ENCODE results near the gene MYD88.
A peak's percentile ranks its signal among the peaks of the same experiment; 100 is the strongest.

The MYD88 gene

GRCh38 chr3:38117748-38118420, 20.6 kb upstream of the MYD88 start:
- TF ChIP-seq EP300 (IDR thresholded peaks at IDR 0.05; ENCODE audit: borderline replicate concordance) = no peak
- no peak for TF ChIP-seq NFIC (IDR thresholded peaks at IDR 0.05)
- TF ChIP-seq TEAD4 (IDR thresholded peaks at IDR 0.05) = no peak
- TF ChIP-seq, protein P1, sequence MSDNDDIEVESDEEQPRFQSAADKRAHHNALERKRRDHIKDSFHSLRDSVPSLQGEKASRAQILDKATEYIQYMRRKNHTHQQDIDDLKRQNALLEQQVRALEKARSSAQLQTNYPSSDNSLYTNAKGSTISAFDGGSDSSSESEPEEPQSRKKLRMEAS (IDR thresholded peaks at IDR 0.05) = 0 out of 2 replicates have a peak, but pooled peaks have one; percentile 27
- TF ChIP-seq, protein P2, sequence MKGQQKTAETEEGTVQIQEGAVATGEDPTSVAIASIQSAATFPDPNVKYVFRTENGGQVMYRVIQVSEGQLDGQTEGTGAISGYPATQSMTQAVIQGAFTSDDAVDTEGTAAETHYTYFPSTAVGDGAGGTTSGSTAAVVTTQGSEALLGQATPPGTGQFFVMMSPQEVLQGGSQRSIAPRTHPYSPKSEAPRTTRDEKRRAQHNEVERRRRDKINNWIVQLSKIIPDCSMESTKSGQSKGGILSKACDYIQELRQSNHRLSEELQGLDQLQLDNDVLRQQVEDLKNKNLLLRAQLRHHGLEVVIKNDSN (IDR thresholded peaks at IDR 0.05) = no peak
- TF ChIP-seq RAD21 (IDR thresholded peaks at IDR 0.05; ENCODE audit: low read depth) = peak; percentile 88
- no peak for TF ChIP-seq EGR1 (IDR thresholded peaks at IDR 0.05)
- TF ChIP-seq FOXM1 (IDR thresholded peaks at IDR 0.05; ENCODE audit: borderline replicate concordance, low read depth) = no peak
- no peak for TF ChIP-seq CREB1 (IDR thresholded peaks at IDR 0.05; ENCODE audit: low read depth)

DNA sequence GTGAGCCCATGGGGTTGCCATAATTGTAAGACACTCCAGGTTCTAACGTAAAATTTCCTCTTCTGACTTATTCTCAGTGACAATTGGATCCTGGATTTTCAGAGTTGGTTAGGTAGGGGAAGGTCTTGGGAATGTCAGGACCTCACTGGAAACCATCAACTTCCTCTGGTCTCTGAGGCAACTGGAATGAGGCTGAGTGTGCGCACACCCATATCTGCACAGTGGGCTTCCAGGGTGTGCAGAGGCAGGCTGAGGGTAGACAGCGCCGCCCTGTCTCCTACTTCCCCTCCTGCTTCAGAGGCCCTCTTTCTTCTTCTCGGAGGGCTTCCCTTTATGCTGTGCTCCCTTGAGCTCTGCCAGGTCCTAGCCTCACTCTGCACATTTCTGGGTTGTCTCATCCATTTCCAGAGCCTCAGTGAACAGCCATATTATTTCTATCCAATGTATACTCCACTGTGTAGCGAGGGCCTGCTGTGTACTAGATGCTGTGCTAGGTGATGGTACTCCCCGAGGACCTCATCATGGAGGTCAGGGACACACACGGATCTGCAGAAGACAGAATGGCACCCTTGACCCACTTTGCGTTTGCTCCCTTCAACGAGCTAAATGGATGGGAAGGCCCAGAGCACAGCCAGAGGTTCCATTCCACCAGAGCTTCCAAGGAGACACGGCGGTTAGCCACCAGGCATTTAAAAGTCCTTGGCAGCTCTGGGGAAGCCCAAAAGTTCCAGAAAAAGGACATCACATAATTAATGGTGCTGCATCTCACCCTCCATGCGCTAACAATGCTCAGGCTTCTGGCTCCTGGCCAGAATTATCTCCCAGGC, 19.8 kb upstream of the MYD88 start:
- TF ChIP-seq REST (IDR thresholded peaks at IDR 0.05; ENCODE audit: low read depth) (no peak), RAD21 (IDR thresholded peaks at IDR 0.05; ENCODE audit: low read depth) (no peak), ZBTB7A (IDR thresholded peaks at IDR 0.05; ENCODE audit: low read depth) (no peak), YY1 (IDR thresholded peaks at IDR 0.05; ENCODE audit: low read depth) (no peak), EP300 (IDR thresholded peaks at IDR 0.05; ENCODE audit: borderline replicate concordance) (no peak), NFIC (IDR thresholded peaks at IDR 0.05) (no peak), FOXM1 (IDR thresholded peaks at IDR 0.05; ENCODE audit: borderline replicate concordance, low read depth) (no peak), TAF1 (IDR thresholded peaks at IDR 0.05; ENCODE audit: low read depth) (no peak), TCF12 (IDR thresholded peaks at IDR 0.05; ENCODE audit: low read depth) (no peak)
- TF ChIP-seq, protein P1 (IDR thresholded peaks at IDR 0.05) = no peak

GRCh38 chr3:38119248-38119544, 19.3 kb upstream of the MYD88 start:
- TF ChIP-seq FOXM1 (IDR thresholded peaks at IDR 0.05; ENCODE audit: borderline replicate concordance, low read depth) (no peak), TEAD4 (IDR thresholded peaks at IDR 0.05) (no peak), CREB1 (IDR thresholded peaks at IDR 0.05; ENCODE audit: low read depth) (no peak), ZBTB7A (IDR thresholded peaks at IDR 0.05; ENCODE audit: low read depth) (no peak), REST (IDR thresholded peaks at IDR 0.05; ENCODE audit: low read depth) (no peak), CEBPB (IDR thresholded peaks at IDR 0.05) (no peak), EP300 (IDR thresholded peaks at IDR 0.05; ENCODE audit: borderline replicate concordance) (no peak), TCF12 (IDR thresholded peaks at IDR 0.05; ENCODE audit: low read depth) (no peak), TAF1 (IDR thresholded peaks at IDR 0.05; ENCODE audit: low read depth) (no peak), RAD21 (IDR thresholded peaks at IDR 0.05; ENCODE audit: low read depth) (no peak), EGR1 (IDR thresholded peaks at IDR 0.05) (no peak), YY1 (IDR thresholded peaks at IDR 0.05; ENCODE audit: low read depth) (no peak), NFIC (IDR thresholded peaks at IDR 0.05) (no peak)
- TF ChIP-seq, protein P1 (IDR thresholded peaks at IDR 0.05) = no peak
- TF ChIP-seq, protein P2 (IDR thresholded peaks at IDR 0.05) = no peak

GRCh38 chr3:38119821-38120692, 18.4 kb upstream of the MYD88 start:
- TF ChIP-seq TEAD4 (IDR thresholded peaks at IDR 0.05) = no peak
- no peak for TF ChIP-seq TAF1 (IDR thresholded peaks at IDR 0.05; ENCODE audit: low read depth)
- no peak for TF ChIP-seq RAD21 (IDR thresholded peaks at IDR 0.05; ENCODE audit: low read depth)
- no peak for TF ChIP-seq CREB1 (IDR thresholded peaks at IDR 0.05; ENCODE audit: low read depth)
- no peak for TF ChIP-seq EP300 (IDR thresholded peaks at IDR 0.05; ENCODE audit: borderline replicate concordance)
- TF ChIP-seq EGR1 (IDR thresholded peaks at IDR 0.05) = no peak
- no peak for TF ChIP-seq NFIC (IDR thresholded peaks at IDR 0.05)
